Non-pigmented ciliary epithelial cell (primary cell): ENCODE data around the gene KRT38.
"Not testable (repeated sequence)": the region's sequence is repeated elsewhere in the genome, so short reads cannot be mapped to it uniquely, and the experiment has no call there.

ENCODE experiments used
- DNase-seq: peaks from one replicate; pipeline ENCODE4 v3.0.0-alpha.2; 2010; ENCODE audit warnings: low read depth

The KRT38 gene

DNA sequence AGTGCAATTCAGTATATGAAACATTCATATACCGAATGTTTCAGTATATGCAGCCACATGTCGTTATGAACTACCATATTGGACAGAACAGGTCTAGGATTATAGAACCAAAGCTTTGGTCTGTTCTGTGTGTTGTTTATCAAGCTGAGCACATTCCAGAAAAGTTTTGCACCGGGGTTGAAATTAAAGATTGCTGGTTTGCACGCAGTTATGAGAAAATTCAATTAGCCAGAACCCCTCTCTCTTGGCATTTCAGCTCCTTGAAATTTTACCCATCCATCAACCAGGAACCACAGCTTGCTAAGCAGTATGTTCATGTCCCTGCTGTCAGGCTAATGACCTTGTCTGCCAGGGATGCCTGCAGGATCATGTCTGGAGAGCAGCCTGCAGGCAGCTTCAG is 16.9 kb upstream of the KRT38 start:
- DNase-seq = no peak

DNA sequence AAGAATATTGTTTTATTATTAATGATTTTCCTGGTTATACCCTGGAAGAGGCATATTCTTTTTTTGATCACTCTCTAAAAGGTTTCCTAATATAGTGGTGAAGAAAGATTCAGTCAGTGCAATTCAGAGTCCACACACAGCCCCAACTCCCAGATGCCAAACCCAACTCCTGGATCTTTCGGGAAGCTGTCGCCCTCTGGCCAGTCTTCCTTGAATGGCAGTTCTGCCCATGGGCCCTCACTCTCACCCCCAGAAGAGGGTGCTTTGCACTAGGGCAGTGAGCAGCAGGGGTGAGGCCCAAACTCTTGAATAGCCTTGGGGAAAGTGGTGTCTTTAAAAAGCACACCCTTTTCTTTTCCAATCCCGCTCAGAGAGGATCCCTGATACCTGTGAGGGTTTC is 15.4 kb upstream of the KRT38 start:
- DNase-seq = no peak

DNA sequence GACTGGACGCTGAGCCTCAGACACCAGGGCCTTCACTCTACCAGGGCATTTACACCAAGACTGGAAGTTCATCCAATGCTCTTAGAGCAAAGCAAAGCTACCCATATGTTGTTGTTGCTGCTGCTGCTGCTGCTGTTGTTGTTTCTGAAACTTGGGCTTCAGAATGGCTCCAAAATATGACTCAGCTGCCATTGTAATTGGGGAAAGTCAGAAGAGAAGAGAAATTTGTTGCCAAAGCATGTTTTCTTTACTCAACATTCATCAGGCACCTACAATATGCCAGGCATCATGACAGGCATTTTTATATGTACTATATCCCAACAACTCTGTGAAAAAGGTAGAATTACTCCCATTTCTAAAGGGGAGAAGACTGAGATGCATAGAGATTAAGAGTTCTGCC is 14.5 kb upstream of the KRT38 start:
- no peak for DNase-seq

DNA sequence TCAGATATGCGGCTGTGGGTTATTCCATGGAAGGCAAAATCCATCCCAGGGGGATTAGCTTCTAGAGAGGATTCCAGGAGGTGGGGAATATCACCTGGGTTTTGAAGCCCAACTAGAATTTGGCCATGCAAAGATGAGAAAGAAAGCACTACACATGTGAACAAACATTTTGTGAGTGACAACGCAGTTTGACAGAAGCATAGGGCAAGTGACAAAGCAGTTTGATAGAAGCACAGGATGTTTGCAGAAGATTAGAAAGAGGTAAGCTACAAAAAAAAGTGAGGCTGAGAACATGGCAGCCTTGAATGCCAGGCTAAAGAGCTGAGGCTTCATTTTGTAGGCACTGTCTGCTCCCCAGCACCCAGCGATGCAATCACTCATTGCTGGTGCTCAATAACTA is 12.3 kb upstream of the KRT38 start:
- no peak for DNase-seq

DNA sequence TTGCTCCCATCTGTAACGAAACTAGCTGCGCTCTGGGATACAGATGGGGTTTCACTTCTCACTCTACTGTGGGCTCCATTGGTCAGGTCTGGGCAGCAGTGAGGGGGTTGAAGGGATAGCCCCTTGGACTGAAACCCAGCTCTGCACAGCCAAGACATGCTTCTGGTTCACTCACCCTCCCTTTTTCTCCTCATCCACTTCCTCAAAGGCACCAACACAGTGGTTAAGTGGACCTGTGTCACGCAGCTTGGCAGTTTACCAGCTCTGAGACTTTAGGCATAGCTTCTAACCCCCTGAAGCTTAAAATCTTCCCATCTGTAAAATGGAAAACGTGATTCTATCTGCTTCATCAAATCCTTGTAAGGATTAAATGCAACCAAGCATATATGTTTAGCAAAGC is 11.5 kb upstream of the KRT38 start:
- no peak for DNase-seq

DNA sequence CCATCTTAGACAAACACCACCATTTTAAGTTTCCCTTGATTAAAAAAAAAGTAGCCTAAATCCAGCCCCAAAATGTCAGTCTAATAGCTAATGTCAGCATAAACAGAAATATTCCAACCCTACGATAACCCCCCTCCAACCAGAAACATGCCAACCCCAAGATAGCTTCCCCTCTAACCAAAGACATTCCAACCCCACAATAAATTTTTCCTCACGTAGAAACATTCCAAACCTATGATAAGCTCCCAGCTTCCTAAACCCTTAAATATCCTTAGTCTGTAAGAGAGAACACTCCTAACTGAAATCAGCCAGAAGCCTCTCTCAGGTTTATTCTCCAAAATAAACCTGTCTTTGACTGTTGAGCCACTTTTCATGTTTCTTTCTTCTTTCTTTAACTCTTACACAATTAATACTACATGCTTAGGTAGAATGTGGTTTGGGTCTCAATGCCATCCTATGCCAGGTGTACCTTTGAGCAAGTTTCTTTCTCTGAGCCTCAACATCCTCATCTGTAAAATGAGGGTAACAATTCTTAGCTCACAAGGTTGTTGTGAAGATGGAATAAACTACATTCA is 10.5 kb upstream of the KRT38 start:
- DNase-seq = no peak

DNA sequence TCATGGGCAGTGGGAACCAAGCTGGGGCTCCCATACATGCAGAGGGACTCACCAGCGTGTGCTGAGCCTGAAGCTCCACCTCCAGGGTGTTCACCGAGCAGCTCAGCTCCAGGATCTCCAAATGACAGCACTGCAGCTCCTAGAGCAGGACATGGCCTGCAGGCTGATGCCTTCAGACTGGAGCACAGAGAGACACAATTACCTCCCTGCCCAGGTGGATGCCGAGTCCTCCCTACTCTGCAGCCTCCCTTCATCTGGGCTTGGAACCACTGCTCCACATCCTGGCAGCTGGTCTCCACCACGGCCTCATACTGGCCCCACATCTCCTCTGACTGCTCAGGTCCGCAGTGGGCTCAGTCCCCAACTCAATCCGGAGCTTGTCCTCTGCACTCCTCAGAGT is 8.2 kb upstream of the KRT38 start:
- no peak for DNase-seq

DNA sequence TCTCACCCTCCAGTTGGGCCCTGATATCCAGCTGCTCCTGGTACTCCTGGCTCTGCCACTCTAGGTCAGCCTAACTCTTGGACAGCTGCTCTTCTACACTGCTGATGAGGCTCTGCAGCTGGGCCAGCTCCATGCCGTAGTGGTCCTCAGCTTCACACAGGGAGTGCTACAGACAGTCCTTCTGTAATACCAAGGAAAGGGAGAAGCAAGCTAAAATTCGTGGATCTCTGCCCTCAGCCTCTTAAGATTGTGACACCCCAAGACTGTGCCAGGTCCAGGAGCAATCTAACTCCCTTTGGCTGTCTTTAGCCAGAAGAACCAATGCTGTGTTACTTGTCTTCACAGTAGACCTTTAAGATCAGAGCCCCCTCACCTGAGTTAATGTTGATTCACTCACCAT is 7.7 kb upstream of the KRT38 start:
- DNase-seq = no peak

DNA sequence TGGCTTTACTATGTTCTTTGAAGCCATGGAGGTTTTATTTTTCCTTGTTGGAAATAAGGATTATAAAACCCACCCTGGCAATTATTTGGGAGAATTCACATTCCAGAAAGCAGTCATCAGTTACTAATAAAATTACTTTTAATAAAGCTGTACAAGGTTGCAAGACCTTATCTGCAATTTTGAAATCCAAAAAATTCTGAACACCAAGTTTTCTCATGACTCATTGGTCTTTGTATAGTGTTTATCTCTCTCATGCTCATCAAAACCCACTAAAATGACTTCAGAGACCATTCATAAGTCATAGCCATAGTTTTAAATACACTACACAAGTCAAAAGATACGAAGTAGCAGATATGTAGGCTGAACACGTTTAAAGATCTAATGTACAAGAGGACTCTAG is 6.0 kb upstream of the KRT38 start:
- DNase-seq = peak; percentile 49

DNA sequence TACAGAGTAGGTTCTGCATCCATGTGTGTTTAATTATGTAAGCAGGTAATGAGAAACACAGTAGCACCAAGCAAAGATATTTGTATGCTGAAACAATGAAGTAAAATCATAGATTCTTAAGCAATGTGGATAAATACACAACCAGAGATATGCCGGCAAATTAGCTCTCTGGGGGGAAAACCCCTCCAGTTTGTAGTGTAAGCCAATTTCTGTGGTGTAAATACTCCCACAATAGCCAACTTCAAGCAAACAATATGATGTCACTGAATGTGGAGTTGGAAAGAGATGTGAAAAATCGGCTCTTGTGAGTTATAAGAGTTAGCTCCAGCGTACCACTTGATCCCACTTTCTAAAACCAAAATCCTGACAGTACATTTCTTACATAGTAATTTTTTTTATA is 3.9 kb upstream of the KRT38 start:
- DNase-seq = no peak

DNA sequence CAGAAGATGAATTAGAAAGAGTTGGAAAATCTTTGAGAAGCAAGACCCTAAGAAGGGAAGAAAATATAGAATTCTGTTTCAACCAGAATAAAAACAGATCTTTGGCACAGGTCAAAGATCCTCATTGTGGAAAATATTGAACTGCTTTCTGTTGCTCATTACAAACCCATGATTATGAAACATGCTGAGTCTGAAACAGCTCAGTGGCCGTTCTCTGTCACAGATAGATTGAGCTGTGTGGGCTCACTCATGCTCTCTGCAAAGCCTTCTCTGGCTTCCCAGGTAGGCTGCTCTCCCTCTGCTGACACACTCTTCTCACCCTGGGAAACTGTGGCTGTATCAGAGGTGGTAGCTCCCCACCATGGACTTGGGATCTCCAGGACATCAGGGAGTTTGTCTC is 3.4 kb upstream of the KRT38 start:
- no peak for DNase-seq

DNA sequence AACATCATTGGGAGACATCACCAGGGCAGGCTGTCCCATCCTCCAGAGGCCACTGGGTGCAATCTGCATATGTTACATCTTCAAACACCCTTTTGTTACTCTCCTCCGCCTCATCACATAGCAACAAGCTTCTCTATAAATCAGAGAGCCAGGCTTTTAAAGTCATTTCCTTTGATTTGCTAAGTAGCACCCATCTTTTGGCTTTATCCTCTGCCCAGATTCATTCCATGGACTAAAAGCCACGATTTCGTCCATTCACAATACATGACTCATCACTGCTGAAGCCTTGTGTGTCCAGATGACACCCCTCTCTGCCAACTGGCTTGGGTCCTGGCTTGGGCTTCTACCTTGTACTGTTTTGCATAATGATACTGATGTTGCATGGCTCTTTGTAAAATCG is 2.0 kb upstream of the KRT38 start:
- DNase-seq = no peak

DNA sequence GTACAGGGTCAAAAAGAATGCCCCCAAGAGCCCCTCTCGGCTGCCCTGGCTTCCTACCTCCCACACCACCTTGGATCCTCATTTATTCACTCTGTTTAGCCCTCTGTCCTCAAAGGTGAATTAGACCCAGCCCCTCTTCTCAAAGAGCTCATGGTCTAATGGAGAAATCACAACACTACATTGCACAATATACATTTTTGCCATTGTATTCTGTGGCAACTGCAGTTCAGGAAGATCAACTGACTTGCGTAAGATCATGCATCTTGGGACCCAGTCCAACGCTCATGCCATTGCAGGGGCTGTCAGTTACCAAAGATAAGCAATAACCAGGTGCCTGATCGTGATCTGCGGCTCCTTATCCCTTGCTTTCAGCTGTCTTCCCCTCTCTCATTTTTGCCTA is 1.4 kb downstream of the KRT38 start:
- no peak for DNase-seq

DNA sequence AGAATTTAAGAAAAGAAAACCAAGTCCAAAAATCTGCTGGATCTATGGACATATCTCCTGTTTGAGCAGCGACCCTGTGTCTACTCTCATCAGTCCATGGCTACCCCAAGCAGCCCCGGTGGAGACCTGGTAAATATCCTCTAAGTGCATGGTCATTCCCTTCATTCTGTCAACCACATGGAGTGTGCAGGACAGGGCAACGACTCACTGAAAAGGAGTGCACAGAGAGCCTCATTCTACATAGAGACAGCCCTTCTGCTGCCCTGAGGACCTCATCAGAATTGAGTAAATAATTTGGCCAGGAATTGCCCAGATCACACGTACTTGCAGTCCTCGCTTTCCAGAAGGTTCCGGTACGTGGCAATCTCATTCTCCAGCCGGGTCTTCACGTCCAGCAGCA is 3.0 kb downstream of the KRT38 start:
- DNase-seq = no peak

DNA sequence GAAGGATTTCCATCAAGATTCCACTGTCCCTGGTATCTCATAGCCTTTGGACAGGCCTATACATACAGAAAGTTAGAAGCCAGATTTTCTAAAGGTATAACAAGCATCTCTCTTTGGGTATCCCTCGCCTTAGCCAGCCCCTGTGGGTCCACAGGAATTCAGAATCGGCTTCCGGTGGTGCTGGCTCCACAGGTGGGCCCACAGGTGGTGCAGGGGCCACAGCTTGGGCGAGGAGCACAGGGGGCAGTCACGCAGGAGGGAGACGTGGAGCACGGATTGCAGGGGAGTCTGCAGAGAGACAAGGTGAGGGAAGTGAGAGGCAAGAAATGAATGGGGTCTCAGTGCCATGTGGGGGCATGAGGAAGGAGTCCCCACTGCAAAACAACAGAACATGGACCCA is 3.5 kb downstream of the KRT38 start:
- DNase-seq = no peak

DNA sequence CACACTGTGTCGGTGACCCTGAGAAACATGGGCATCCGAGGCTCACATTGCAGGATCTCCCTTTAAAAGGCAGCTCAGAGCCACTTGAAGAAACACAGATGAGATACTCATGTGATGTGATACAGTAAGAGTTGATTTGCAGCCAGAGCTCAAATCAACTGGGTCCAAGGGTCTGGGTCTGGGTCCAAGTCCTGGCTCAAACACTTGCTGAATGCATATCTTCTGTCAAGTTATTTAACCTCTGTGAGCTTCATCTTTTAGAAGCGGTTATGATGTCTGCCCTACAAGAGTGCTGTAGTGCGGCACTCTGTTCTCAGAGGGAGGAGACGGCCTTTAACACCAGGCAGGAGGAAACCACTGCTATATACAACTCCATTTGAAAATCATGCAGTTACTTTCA is 6.4 kb downstream of the KRT38 start:
- no peak for DNase-seq

DNA sequence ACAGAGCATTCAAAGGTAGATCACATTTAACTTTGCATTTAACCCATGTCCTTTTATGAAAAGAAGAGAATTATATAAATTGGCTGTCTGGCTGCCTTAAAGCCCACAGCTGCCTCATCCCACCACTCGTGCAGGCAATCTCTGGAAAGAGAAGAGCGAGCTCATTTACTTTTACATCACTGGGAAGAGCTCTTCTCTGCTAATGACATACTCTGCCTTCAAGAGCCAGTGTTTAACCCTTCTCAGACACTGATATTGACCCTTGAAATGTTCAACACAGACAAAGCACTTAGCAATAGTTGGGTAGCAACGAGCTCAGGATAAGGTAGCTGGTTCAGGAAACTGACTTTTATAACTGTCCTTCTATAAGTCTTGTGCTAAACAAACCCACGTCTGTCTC is 6.8 kb downstream of the KRT38 start:
- DNase-seq = no peak

DNA sequence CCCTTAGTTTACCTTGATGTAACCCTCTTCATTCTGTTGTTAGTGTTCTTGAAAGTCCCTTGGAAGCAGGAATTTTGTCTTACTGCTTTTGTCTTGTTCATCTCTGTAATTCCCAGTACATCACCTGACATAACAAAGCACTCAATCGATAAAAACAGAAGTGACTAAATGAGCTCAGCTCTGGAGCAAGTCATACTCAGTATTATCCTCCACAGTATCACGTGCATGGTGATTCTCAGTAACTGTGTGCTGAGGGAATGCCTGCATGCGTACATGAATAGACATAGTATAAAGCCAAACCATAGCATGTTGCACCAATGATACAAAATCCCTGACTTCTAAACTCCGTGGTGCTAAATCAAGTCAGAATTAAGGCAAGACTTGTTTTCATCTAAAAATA is 7.2 kb downstream of the KRT38 start:
- DNase-seq = no peak

DNA sequence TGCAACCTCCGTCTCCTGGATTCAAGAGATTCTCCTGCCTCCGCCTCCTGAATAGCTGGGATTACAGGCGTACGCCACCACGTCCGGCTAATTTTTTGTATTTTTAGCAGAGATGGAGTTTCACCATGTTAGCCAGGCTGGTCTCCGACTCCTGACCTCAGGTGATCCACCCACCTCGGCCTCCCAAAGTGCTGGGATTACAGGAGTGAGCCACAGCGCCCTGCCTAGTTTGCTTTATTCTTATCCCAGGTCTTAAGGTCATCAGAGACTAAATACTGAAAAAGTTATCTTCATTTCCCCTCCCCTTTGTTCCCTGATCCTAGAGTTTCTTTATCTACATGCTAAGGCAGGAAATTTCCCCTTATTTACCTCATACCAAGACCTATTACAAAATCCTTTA is 10.4 kb downstream of the KRT38 start:
- DNase-seq = not testable (repeated sequence)

DNA sequence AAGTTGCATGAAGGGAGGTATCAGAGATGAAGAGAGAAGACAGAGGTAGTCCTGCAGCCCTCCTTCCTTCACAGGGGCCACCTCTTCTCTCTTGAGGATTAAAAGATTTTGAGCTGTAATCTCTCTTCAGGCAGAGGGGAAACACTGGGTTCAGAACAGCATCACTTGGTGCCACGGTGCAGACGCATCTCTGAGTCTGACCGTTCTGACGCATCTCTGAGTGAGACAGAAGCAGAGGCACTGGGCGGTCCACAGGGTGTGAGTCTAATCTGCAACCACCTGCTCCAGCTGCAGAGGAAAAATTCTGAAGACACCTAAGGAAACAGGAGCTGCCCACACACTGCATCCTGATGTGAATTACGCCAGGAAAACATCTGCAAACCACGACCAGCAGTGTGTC is 11.1 kb downstream of the KRT38 start:
- DNase-seq = no peak

DNA sequence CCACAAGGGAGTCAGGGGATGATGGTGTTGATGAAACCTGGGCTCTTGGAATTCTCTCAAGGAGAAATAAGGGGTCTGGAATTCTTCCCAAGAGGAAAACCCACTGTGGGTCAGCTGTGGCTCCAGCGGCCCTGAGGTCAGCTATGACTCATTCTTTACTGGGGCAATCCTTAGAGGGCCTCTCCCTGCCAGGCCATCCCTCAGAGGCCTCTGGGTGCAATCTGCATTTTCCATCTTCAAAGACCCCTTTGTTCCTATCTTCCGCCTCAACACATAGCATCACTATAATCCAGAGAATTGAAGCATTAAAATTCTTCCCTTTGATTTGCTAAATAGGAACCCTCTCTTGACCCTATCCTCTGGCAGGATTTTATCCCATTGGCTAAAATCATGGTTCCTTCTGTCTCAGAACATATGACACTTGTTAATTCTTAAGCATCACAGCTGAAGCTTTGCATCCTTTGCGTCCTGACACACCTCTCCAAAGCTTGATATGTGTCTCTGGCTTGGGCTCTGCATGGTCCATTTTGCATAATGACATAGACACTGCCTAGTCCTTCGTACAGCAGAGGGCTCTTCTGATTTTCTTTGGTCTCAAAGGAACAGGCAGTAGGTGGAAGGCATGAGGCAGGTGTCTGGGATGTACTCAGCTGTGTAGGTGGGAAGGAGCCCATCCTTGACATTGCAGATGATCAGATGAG is 12.0 kb downstream of the KRT38 start:
- no peak for DNase-seq

DNA sequence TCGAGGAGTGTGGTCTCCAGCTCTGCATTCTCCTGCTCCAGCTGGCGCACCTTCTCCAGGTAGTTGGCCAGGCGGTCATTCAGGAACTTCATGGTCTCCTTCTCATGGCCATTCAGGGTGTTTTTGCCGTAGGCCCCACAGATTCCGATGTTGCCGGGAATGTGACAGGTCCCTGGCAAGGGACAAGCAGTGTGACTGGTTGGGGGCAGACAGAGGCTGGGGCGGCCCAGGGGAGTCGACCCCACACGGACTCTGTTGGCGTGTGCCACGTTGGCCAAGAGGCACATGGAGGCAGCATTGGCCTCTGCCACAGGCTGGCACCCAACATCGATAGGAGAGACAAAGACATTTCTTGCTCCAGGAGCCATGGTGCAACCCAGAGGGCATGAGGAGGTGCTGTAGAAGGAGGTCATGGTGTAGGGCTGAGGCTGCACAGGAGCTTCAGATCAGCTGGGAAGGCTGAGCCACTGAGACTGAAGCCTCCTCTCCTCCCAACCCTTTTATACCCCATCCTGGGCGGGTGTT is 16.6 kb downstream of the KRT38 start, which contains the start of gene KRT37:
Gene KRT37, minus strand, starts transcription at position 475 of the 525 bp plus-strand sequence. Its CDS starts 62 bp downstream, at position 413.
- DNase-seq = no peak

DNA sequence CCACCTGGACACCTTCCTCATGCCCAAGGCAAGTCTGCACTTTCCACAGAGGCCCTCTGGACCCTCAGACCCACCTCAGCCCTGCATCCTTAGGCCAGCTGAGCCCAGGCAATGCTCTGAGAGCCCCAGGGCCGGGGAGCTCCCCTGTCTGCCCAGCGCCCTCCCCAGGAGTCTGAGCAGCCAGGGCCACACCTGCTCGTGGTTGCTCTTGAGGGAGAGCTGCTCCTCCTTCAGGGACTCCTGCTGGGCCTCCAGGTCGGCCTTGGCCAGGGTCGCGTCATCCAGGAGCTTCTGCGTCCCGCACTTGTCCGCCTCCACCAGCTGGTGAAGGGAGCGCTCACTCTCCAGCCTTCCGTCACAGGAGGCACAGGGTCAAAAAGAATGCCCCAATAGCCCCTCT is 18.2 kb downstream of the KRT38 start:
- DNase-seq = not testable (repeated sequence)

DNA sequence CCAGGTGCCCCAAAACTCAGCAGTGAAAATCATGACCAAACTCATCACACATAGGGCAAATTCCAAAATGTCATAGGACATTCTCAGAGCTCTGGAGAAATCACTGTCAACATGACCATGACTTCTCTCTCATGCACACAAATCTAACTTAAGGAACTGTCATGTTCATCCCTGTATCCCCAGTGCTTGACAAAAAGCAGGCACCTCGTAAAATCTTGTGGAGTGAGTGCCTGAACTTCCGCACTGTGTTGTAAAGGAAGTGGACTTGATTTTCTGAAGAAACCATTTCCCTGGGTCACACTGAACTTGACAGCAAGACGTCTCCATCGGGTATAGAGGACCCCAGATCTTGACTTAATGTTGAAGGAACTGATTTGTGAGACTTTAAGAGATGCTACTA is 19.2 kb downstream of the KRT38 start:
- no peak for DNase-seq
